ENCODE data around the gene COLEC11.

GRCh38 chr2:3649581-3649980, 54.7 kb downstream of the COLEC11 start:
- TF ChIP-seq, protein P1, sequence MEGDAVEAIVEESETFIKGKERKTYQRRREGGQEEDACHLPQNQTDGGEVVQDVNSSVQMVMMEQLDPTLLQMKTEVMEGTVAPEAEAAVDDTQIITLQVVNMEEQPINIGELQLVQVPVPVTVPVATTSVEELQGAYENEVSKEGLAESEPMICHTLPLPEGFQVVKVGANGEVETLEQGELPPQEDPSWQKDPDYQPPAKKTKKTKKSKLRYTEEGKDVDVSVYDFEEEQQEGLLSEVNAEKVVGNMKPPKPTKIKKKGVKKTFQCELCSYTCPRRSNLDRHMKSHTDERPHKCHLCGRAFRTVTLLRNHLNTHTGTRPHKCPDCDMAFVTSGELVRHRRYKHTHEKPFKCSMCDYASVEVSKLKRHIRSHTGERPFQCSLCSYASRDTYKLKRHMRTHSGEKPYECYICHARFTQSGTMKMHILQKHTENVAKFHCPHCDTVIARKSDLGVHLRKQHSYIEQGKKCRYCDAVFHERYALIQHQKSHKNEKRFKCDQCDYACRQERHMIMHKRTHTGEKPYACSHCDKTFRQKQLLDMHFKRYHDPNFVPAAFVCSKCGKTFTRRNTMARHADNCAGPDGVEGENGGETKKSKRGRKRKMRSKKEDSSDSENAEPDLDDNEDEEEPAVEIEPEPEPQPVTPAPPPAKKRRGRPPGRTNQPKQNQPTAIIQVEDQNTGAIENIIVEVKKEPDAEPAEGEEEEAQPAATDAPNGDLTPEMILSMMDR (IDR thresholded peaks at IDR 0.05): no peak
- no peak for TF ChIP-seq POLR2A (IDR thresholded peaks at IDR 0.05)

All from adrenal gland (tissue), 5 donors.